GM19468 (cell line): ENCODE results near the gene NUP35.
"Not testable (repeated sequence)": the region's sequence is repeated elsewhere in the genome, so short reads cannot be mapped to it uniquely, and the experiment has no call there.

Experiments used
- ATAC-seq: cut with Tn5 transposase; IDR thresholded peaks from one replicate; pipeline ENCODE4 v1.9.1; 2021; ENCODE audit warnings: mild to moderate bottlenecking, moderate library complexity, moderate number of reproducible peaks; ENCODE audit not compliant: unreplicated experiment; ENCODE audit errors: extremely low read depth

Gene NUP35

DNA sequence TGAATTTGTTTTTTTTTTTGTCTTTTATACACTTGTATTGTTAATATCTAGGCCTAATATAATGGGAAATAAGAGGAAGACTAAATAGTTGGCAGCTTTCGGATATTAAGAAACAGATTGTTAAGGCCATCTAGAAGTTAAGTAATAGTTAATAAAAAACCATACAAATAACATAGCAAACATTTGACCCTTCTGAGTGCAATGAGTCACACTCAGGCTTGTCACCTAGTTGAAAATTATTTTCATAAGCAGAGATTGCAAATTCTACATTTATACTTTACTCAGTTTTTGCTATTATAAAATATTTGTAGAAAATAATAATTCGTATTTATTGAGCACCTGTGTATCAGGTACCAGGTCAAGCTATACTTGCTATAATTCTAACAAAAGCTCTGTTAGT is 2.4 kb downstream of the NUP35 start:
- ATAC-seq: no peak

- no peak for ATAC-seq
Observed at GRCh38 chr2:183134016-183134415, 9.8 kb downstream of the NUP35 start.

DNA sequence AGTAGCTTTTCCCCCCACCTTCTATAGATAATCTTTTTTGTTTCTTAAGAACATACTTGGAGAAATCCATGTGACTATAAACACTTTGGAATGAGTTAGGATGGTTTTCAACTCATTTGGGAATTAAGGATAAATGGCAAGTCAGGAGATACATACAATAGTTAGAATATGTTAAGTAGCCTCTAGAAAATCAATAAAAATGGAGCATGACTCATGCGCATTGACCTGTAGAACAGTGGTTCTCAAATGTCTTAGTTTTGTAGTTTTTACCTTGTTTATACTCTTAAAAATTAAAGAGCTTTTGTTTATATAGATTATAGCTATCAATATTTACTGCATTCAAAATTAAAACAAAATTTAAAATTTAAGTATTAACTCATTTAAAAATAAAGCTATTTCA is 24.7 kb downstream of the NUP35 start:
- no peak for ATAC-seq

GRCh38 chr2:183149489-183149888 is 25.2 kb downstream of the NUP35 start:
- ATAC-seq: no peak

DNA sequence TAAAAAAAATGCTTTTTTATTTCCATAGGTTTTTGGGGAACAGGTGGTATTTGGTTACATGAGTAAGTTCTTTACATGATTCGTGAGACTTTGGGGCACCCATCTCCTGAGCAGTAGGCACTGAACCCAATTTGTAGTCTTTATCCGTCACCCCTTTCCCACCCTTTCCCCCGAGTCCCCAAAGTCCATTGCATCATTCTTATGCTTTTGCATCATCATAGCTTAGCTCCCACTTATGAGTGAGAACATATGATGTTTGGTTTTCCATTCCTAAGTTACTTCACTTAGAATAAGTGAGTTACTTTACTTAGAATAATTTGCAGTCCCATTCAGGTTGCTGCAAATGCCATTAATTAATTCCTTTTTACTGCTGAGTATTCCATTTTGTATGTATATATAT is 28.0 kb downstream of the NUP35 start:
- ATAC-seq: not testable (repeated sequence)

DNA sequence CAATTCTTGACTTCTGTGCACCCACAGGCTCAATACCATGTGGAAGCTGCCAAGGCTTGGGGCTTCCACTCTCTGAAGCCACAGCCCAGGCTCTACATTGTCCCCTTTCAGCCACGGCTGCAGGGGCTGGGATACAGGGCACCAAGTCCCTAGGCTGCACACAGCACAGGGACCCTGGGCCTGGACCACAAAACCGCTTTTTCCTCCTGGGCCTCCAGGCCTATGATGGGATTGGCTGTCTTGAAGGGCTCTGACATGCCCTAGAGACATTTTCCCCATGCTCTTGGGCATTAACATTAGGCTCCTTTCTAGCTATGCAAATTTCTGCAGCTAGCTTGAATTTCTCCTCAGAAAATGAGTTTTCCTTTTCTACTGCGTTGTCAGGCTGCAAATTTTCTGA is 29.7 kb downstream of the NUP35 start:
- no peak for ATAC-seq

DNA sequence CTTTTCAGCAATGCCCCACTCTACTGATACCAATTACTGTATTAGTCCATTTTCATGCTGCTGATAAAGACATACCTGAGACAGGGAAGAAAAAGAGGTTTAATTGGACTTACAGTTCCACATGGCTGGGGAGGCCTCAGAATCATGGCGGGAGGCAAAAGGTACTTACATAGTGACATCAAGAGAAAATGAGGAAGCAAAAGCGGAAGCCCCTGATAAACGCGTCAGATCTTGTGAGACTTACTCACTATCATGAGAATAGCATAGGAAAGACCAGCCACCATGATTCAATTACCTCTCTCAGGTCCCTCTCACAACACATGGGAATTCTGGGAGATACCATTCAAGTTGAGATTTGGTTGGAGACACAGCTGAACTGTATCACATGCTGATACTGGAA is 30.5 kb downstream of the NUP35 start:
- ATAC-seq: not testable (repeated sequence)

DNA sequence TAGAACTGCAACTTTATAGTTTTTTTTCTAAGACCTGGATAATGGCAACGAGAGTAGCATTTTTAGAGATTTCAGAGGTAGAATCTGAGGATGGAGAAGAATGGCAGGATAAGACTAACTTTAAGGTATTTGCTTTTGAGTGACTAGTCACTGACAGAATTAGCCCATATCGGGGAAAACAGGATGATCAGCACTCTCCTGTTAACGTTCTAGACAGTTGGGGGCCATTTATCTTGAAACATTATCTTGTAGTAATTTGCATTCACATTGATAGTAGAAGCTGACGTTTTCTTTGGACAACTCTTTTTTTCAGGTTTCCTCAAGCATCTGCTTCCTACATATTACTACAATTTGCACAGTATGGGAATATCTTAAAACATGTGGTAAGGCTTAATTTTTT is 32.9 kb downstream of the NUP35 start:
- no peak for ATAC-seq

DNA sequence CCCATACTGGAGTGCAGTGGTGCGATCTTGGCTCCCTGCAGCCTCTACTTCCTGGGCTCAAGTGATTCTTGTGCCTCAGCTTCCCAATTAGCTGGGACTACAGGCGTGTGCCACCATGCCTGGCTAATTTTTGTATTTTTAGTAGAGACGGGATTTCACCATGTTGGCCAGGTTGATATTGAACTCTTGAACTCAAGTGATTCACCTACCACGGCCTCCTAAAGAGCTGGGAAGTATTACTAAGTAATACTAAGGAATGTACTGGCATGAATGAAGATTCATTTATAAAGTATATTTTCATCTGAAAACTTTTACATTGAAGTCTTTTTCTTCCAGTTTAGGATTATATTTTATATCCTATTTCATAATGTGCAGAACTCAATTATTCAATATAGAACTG is 38.1 kb downstream of the NUP35 start:
- no peak for ATAC-seq

DNA sequence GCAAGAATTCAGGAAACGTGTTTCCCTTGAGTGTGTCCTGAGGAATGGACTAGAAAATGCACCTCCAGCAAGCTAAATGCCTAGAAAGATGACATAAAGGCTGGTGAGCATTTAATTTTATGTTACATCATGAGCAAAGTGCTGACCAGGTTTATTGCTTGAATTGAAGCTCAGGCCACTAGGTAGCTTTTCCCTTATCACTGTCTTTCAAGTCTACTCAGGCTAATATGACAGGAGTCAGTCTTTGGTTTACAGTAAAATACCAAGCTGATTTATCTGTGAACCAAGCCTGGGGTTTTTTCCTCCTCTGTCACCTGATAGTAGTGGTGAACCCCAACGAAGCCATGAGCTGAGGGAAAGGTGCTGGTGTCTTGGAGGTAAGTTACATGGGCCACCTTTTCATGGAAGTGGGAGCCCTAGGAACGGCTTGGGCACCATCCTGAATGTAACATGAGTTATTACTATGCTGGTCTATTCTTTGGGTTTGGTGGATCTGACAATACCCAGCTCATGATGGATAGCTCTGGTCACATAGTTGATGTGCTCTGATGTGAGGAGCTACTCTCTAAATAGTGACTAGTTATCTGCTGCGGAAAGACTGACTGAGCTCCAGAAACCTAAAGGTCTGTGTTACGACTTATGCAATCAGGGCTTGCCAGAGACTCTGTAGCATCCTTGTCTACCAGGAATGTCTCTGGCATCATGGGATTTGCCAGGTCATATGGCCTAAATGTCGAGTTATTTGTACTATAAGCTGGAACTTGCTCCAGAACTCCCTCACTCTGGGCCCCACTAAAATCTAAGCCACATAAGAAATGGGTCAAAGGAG is 39.8 kb downstream of the NUP35 start:
- no peak for ATAC-seq

GRCh38 chr2:183164650-183165015 is 40.4 kb downstream of the NUP35 start:
- no peak for ATAC-seq

DNA sequence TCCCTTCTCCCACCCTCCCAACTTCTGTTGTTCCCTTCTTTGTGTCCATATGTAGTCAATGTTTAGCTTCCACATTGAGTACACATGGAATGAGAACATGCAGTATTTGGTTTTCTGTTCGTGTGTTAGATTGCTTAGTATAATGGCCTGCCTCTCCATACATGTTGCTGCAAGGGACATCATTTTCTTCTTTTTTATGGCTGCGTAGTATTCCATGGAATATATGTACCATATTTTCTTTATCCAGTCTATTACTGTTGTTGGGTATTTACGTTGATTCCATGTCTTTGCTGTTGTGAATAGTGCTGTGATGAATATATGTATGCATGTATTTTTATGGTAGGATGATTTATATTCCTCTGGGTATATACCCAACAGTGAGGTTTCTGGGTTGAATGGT is 42.0 kb downstream of the NUP35 start:
- ATAC-seq: no peak

- ATAC-seq: not testable (repeated sequence)
Observed at GRCh38 chr2:183166976-183167375, 42.7 kb downstream of the NUP35 start.

GRCh38 chr2:183172220-183172887 is 48.1 kb downstream of the NUP35 start:
- no peak for ATAC-seq

DNA sequence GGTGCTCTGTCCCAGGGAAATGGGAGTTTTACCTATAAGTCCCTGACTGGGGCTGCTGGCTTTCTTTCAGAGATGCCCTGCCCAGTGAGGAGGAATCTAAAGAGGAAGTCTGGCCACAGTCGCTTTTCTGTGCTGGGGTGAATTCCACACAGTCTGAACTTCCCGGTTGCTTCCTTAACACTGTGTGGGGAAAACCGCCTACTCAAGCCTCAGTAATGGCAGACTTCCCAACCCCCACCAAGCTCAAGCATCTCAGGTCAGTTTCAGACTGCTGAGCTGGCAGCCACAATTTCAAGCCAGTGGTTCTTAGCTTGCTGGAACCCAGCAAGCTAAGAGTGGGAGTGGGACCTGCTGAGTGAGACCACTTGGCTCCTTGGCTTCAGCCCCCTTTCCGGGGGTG is 54.9 kb downstream of the NUP35 start:
- ATAC-seq: no peak

GRCh38 chr2:183185534-183185933 is 61.3 kb downstream of the NUP35 start:
- no peak for ATAC-seq

DNA sequence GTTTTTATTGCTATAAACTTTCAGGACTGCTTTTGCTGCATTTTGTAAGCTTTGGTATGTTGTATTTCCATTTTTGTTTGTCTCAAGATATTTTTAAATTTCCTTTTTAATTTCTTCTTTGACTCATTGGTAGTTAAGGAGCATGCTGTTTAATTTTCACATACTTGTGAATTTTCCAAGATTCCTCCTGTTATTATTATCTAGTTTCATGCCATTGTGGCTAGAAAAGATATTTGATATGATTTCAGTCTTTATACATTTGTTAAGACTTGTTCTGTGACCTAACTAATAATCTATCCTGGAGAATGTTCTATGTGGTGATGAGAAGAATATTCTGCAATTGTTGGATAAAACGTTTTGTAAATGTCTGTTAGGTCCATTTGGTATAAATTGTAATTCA is 62.1 kb downstream of the NUP35 start:
- ATAC-seq: no peak

DNA sequence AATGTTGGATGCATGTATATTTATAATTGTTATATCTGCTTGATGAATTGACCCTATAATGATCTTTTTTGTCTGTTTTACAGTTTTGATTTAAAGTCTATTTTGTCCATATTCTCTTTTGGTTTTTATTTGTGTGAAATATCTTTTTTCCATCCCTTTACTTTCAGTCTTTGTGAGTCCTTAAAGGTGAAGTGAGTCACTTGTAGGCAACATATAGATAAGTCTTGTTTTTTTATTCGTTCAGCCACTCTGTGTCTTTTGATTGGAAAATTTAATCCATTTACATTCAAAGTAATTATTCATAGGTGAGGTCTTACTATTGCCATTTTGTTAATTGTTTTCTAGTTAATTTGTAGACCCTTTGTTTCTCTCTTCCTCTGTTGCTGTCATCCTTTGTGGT is 62.5 kb downstream of the NUP35 start:
- no peak for ATAC-seq

DNA sequence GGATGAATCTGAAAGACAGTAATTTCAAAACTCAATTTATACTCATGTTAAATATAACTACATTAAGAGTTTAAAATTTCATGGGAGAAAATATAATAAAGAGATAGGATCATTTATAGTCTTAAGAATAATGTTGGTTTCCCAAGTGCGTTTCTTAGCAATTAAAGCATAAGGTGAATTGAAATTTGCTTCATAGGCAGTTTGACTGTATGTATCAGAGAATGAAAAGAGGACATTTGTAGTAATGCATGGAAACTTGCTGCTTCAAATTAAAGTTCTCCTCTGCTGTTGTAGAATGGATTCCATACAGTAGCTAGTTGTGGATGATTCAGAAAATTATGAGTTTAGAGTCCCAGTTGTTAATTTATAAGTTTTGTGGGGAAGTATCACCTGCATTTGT is 68.1 kb downstream of the NUP35 start:
- ATAC-seq: no peak

DNA sequence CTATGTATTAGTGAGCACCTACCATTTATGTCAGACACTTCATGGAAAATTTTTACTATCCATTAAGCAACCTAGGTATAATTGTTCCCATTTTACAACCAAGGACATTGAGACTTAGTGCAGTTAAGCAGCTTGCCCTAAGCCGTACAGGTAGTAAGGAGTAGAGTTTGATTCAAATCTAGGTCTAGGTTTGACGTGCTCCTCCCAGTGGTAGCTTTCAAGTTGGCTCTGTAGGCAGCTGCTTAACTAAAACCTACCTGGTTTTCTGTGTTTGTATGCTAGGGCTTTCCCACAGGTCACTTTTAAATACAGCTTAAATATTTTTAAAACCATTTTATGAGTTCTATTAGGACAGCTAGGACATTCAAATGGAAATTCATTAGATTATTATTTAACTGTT is 69.7 kb downstream of the NUP35 start:
- ATAC-seq: no peak

- no peak for ATAC-seq
Observed at GRCh38 chr2:183195397-183195796, 71.2 kb downstream of the NUP35 start.

DNA sequence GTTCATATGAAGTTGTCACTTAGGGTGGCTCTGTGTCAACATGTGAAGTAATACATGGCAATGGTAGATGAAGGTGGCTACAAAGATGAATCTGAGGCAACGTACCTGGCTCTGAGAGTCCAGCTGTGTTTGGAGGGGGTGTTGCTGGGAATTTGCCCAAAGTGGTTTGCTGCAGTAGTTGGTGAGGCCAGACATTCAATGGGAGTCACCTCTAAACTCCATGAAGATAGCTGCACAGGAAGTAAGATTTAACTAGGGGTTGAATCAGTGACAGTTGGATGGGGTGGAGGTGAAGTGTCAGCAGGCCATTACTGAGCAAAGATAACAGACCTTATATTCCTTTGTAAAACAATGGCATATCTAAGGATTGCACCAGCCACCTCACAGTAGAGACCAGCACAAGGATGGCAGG is 71.8 kb downstream of the NUP35 start:
- ATAC-seq: no peak
